OCI-LY1 (cell line): Measurements from ENCODE around the gene SPC25.

ENCODE experiments used
- EZH2 ChIP-seq: fragments of 200-600 bp; sonication (generic), shearing (Covaris generic); IDR thresholded peaks from 2 replicates; pipeline ENCODE4 v1.8.0; 2017; ENCODE audit warnings: borderline replicate concordance, mixed run types, mild to moderate bottlenecking, antibody characterized with exemption, low read length, moderate library complexity, mixed read lengths
- TF ChIP-seq, protein P1 (sequence below): fragments of 200-600 bp; sonication (generic), shearing (Covaris generic); IDR thresholded peaks from 2 replicates; pipeline ENCODE4 v1.5.1; 2017; ENCODE audit warnings: mild to moderate bottlenecking, antibody characterized with exemption, low read length, moderate library complexity, mixed read lengths

DNA sequence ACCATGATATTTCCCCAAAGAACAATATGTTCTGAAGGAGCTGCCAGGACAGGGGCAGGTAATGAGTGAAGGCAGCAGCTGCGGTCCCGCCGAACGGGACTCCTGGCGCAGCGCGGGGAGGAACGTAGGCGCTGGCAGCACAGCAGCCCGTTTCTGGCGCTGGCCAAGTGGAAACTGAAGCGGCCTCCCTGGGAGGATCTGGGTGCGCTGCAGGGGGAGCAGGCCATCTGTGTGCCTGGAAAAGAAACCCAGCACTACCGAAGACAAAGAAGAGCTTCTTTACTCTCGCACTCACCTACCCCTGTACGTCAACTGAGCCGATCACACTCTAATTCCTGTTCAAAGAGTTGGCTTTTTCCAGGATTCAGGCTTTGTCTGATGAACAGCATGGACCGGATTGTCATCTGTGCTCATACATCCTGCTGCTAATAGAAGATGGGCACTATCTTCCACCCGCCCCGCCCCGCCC is 22.7 kb upstream of the SPC25 start:
- TF ChIP-seq, protein P1, sequence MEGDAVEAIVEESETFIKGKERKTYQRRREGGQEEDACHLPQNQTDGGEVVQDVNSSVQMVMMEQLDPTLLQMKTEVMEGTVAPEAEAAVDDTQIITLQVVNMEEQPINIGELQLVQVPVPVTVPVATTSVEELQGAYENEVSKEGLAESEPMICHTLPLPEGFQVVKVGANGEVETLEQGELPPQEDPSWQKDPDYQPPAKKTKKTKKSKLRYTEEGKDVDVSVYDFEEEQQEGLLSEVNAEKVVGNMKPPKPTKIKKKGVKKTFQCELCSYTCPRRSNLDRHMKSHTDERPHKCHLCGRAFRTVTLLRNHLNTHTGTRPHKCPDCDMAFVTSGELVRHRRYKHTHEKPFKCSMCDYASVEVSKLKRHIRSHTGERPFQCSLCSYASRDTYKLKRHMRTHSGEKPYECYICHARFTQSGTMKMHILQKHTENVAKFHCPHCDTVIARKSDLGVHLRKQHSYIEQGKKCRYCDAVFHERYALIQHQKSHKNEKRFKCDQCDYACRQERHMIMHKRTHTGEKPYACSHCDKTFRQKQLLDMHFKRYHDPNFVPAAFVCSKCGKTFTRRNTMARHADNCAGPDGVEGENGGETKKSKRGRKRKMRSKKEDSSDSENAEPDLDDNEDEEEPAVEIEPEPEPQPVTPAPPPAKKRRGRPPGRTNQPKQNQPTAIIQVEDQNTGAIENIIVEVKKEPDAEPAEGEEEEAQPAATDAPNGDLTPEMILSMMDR: no peak
- TF ChIP-seq EZH2: no peak
